Heart left ventricle (tissue), 16 donors: Measurements from ENCODE around the gene RAPGEFL1. TPM values are rescaled to one million over a fixed set of nuclear protein-coding genes. Genes with fewer than 3 reads are reported as not detected.

Experiments
- ATAC-seq, 4 donors: fragments of 200-7000 bp; cut with Tn5 transposase; one replicate each; pipeline ENCODE4 v1.9.1; 2020 to 2022; ENCODE audit warnings: moderate library complexity in 4 of 4, mild to moderate bottlenecking in 3 of 4, moderate number of reproducible peaks in 1 of 4
- DNase-seq, 5 donors: peaks; one replicate each; pipeline ENCODE4 v3.0.0-alpha.2; 2020
- H3K27ac ChIP-seq, 12 donors: fragments of 200-600 bp; sonication (generic) in 4 of 12; one replicate each; pipeline versions ENCODE4 v1.5.0 to v1.8.0; 2016 to 2022; ENCODE audit warnings: mild to moderate bottlenecking in 2 of 12
- H3K27me3 ChIP-seq, 9 donors: fragments of 200-600 bp; sonication (generic) in 2 of 9; one replicate each; pipeline versions ENCODE4 v1.5.1 to v1.8.0; 2016 to 2022; ENCODE audit warnings: mild to moderate bottlenecking in 3 of 9
- H3K36me3 ChIP-seq, 9 donors: fragments of 200-600 bp; sonication (generic) in 2 of 9; one replicate each; pipeline versions ENCODE4 v1.5.0 to v1.8.0; 2018 to 2022; ENCODE audit warnings: mild to moderate bottlenecking in 2 of 9
- H3K4me1 ChIP-seq, 12 donors: fragments of 200-600 bp; sonication (generic) in 4 of 12; one replicate each; pipeline versions ENCODE4 v1.5.0 to v1.8.0; 2016 to 2022; ENCODE audit warnings: mild to moderate bottlenecking in 3 of 12
- H3K4me3 ChIP-seq, 12 donors: fragments of 200-600 bp; sonication (generic) in 4 of 12; one replicate each; pipeline versions ENCODE4 v1.5.0 to v1.8.0; 2017 to 2022; ENCODE audit warnings: mild to moderate bottlenecking in 9 of 12, moderate library complexity in 4 of 12
- H3K9me3 ChIP-seq, 12 donors: fragments of 200-600 bp; sonication (generic) in 4 of 12; one replicate each; pipeline versions ENCODE4 v1.5.0 to v1.8.0; 2016 to 2022; ENCODE audit warnings: mild to moderate bottlenecking in 1 of 12
- POLR2A ChIP-seq, 2 donors: fragments of 450-650 bp; IDR thresholded peaks; one replicate each; pipeline ENCODE4 v1.6.1; 2017; ENCODE audit warnings: antibody characterized with exemption in 2 of 2, mild to moderate bottlenecking in 2 of 2, moderate library complexity in 2 of 2
- WGBS, 4 donors: extraction: QIAGEN DNeasy Blood & Tissue Kit in 2 of 4; methylation state at CpG; one replicate each; pipeline versions ENCODE4 v1.1.5 to v1.1.7; 2013 to 2018; 5-methylcytosine and 5-hydroxymethylcytosine counted together
- intact Hi-C, 10 donors: fragments of 100-400 bp; cut with DNase I; formaldehyde crosslinking; loops; one replicate each; pipeline versions ENCODE4 v1.11.1 to v1.14.2; 2022
- polyA plus RNA-seq, 2 donors: library from polyadenylated mRNA; stranded (reverse); fragments of 200-250 nt; gene quantifications; one replicate each; pipeline ENCODE4 v1.2.3, GENCODE V29; 2013
- total RNA-seq, 9 donors: library from RNA; depleted of rRNA in 2 of 9; stranded (reverse); fragments of >200 nt in 2 of 9; fragmentation: NEBNext Ultra II Directional in 3 of 9; extraction: Animal tissue kit (Norgen Biotek cat#: 25700) in 3 of 9; gene quantifications; one replicate each; pipeline versions ENCODE4 v1.1.0 to v1.2.4, GENCODE V29; 2016 to 2023
- TF ChIP-seq, protein P1 (sequence below), 12 donors: fragments of 200-600 bp; sonication (generic) in 4 of 12; IDR thresholded peaks; one replicate each; pipeline versions ENCODE4 v1.5.0 to v1.8.0; 2018 to 2022; ENCODE audit warnings: antibody characterized with exemption in 12 of 12, mild to moderate bottlenecking in 5 of 12
- donor health status: ischemic (EF 13 %, LVEDD 7.1; RV severe dilation, severe dysfunction).
- donor health status: healthy with polysubstance abuse.
- donor health status: DM: no; HTN: yes; CAD: no.
- donor health status: DM: no; HTN: no; CAD: no.
- donor health status: ischemic (EF 25% LVEDD 6.9; RV normal size, moderate dysfunction).
- donor health status: ischemic (EF 25% LVEDD 5.7; RV mildly dilated, moderate dysfunction).
- donor health status: healthy.
- donor health status: DM: yes; HTN: yes; CAD: no.
- donor health status: ischemic (EF 35%, LVEDD 5.7; RV mildly dilated, moderate dysfunction).
- donor health status: nonischemic (EF 11% LVEDD 7.7; RV severe dilation, severe dysfunction).
- donor health status: DM: yes; HTN: yes; CAD: no.
- donor health status: PGD.
- donor health status: ischemic (EF 29% LVEDD 5.4; RV normal size, mild dysfunction).
- donor health status: nonischemic (EF 23%, LVEDD 6.1; RV moderate dilation, normal function).

Gene RAPGEFL1
- total and polyA plus RNA-seq, 11 donors = 2.2 to 6.6 (median 3.3) TPM

DNA sequence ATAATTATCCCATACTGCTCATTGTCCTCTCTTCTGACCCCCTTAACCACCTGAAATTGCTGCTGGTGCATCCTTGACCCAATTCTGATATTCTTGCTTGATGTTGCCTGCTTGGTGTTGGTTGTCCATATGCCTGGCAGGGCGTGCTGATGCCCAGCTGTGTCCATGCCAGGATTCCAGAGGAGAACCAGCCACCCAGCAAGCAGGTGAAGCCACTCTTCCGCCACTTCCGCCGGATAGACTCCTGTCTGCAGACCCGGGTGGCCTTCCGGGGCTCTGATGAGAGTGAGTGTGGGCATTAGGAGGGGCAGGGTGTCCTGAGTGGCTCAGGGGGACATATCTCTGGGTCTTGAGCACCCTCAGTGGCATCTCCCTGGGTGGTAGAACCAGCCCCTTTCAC is 11.4 kb downstream of the RAPGEFL1 start:
- Histone ChIP-seq H3K4me3 (no peak overlapping the region), H3K4me1 (peaks cover 0 to 21% (median 7%) of the 10 kb centered on the region in 12 donors), H3K36me3 (peaks cover 0 to 12% (median 0%) of the 10 kb centered on the region in 9 donors), H3K9me3 (no peaks in the 10 kb centered on the region), H3K27ac (no peak overlapping the region), H3K27me3 (no peaks in the 10 kb centered on the region)
- 94 to 98% (median 94%) methylated on average over 6 of the region's 6 CpGs for WGBS, 4 donors
- TF ChIP-seq, protein P1, sequence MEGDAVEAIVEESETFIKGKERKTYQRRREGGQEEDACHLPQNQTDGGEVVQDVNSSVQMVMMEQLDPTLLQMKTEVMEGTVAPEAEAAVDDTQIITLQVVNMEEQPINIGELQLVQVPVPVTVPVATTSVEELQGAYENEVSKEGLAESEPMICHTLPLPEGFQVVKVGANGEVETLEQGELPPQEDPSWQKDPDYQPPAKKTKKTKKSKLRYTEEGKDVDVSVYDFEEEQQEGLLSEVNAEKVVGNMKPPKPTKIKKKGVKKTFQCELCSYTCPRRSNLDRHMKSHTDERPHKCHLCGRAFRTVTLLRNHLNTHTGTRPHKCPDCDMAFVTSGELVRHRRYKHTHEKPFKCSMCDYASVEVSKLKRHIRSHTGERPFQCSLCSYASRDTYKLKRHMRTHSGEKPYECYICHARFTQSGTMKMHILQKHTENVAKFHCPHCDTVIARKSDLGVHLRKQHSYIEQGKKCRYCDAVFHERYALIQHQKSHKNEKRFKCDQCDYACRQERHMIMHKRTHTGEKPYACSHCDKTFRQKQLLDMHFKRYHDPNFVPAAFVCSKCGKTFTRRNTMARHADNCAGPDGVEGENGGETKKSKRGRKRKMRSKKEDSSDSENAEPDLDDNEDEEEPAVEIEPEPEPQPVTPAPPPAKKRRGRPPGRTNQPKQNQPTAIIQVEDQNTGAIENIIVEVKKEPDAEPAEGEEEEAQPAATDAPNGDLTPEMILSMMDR (IDR thresholded peaks at IDR 0.05) = no peak
- no peak for TF ChIP-seq POLR2A (IDR thresholded peaks at IDR 0.05)
- ATAC-seq (no peak), DNase-seq (no peak)
- intact Hi-C loops = no loop called here

- H3K27ac ChIP-seq = peak overlapping the region in 2 of 12 donors; percentile 43 to 67
- peak overlapping the region in 6 of 12 donors; percentile 59 to 75 (median 65) for H3K4me3 ChIP-seq
- TF ChIP-seq POLR2A (IDR thresholded peaks at IDR 0.05) = no peak
- TF ChIP-seq, protein P1 (IDR thresholded peaks at IDR 0.05) = peak in 2 of 12 donors; percentile 3 to 11
- WGBS, 4 donors = 79 to 86% (median 81%) methylated on average over 10 to 15 of the region's 15 CpGs
- peaks cover 0 to 12% (median 0%) of the 10 kb centered on the region in 9 donors for H3K36me3 ChIP-seq
- no peaks in the 10 kb centered on the region for H3K9me3 ChIP-seq
- DNase-seq = no peak
- H3K27me3 ChIP-seq = no peaks in the 10 kb centered on the region
- peaks cover 0 to 23% (median 8%) of the 10 kb centered on the region in 12 donors for H3K4me1 ChIP-seq
- intact Hi-C loops = loop anchor here in 6 of 10 donors (2.0 to 10.0 kb wide), 7 partner anchors 78 to 224 kb away; partner anchors contain the start of genes CSF3 (in 2 of the 6) and TOP2A (in 2 of the 6)
- no peak for ATAC-seq
These were observed 13.1 kb downstream of the RAPGEFL1 start for GRCh38 chr17:40190197-40191021.

DNA sequence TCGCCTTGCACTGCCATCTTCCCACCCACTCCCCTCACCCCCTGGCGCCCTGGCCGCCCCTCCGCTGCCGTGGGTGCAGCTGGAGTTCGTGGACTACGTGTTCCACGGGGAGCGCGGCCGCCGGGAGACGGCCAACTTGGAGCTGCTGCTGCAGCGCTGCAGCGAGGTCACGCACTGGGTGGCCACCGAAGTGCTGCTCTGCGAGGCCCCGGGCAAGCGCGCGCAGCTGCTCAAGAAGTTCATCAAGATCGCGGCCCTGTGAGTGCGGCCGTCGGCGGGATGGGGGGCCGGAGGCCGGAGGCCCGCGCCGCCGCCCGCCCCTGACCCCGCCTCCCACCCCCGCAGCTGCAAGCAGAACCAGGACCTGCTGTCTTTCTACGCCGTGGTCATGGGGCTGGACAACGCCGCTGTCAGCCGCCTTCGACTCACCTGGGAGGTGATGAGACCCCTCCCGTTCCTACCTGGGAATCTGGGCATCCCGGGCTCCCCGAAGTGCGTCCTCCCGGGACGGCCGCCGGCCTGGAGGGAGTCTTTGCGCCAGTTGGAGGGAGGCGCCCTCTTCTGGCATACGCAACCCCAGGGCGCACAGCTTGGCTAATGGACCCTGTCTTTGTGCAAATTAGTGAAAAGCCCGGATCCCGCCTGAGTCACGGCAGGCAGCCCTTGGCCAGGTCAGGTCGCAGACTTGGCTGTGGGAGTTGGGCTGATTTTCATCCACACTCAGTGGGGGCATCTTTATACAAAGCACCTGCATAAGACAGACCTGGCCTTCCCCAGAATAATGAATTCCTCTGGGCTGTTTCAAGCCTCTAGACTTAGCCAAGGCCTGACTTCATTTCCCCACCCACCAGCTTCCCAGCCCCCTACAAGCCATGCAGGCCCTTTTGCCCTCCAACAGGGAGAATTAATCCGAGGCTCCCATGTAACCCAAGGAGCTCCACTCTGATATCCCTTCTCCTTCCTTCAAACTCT is 14.3 kb downstream of the RAPGEFL1 start:
- Histone ChIP-seq H3K27ac (peak overlapping the region in 7 of 12 donors; percentile 1 to 67 (median 46)), H3K4me3 (peak overlapping the region in 11 of 12 donors; percentile 40 to 75 (median 62)), H3K4me1 (peaks cover 0 to 23% (median 8%) of the 10 kb centered on the region in 12 donors), H3K36me3 (peaks cover 0 to 12% (median 0%) of the 10 kb centered on the region in 9 donors), H3K27me3 (no peaks in the 10 kb centered on the region), H3K9me3 (no peaks in the 10 kb centered on the region)
- intact Hi-C loops = loop anchor here in 6 of 10 donors (2.0 to 10.0 kb wide), 7 partner anchors 79 to 223 kb away; partner anchors contain the start of genes CSF3 (in 2 of the 6) and TOP2A (in 2 of the 6)
- no peak for TF ChIP-seq POLR2A (IDR thresholded peaks at IDR 0.05)
- TF ChIP-seq, protein P1 (IDR thresholded peaks at IDR 0.05) = peak; percentile 46 to 84 (median 69)
- ATAC-seq = peak; percentile 59 to 87 (median 84)
- peak; percentile 71 to 86 (median 78) for DNase-seq
- WGBS, 4 donors = 2 to 7% (median 3%) methylated on average over 13 to 60 of the region's 60 CpGs
